ENCODE results near the gene CSTPP1. TPM values are rescaled to one million over a fixed set of nuclear protein-coding genes. Genes with fewer than 3 reads are reported as not detected.

CSTPP1 gene
- total RNA-seq, 3 donors from 2014 or later = 31.9 to 41.1 (median 32.8) TPM

DNA sequence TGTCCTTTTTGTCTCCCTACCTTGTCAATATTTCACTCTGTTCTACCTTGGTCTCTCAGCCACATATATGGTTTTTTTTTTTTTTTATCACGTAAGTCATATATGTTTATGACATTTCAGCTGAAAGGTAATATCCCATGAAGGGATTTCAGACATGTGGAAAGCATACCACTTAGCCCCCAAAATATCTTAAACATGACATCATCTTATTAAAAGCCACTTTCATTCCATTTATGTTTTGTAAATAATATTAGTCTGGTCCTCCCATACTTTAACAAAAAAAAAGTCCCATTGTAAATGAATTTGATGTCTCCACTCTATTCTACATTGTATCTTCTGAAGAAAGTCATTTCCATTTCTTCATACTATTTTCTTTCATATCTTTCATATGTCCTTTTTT lies 85.4 kb downstream of the CSTPP1 start:
- H3K36me3 ChIP-seq (ENCODE audit: low read depth) = no peaks in the 10 kb centered on the region
- ATAC-seq = no peak

DNA sequence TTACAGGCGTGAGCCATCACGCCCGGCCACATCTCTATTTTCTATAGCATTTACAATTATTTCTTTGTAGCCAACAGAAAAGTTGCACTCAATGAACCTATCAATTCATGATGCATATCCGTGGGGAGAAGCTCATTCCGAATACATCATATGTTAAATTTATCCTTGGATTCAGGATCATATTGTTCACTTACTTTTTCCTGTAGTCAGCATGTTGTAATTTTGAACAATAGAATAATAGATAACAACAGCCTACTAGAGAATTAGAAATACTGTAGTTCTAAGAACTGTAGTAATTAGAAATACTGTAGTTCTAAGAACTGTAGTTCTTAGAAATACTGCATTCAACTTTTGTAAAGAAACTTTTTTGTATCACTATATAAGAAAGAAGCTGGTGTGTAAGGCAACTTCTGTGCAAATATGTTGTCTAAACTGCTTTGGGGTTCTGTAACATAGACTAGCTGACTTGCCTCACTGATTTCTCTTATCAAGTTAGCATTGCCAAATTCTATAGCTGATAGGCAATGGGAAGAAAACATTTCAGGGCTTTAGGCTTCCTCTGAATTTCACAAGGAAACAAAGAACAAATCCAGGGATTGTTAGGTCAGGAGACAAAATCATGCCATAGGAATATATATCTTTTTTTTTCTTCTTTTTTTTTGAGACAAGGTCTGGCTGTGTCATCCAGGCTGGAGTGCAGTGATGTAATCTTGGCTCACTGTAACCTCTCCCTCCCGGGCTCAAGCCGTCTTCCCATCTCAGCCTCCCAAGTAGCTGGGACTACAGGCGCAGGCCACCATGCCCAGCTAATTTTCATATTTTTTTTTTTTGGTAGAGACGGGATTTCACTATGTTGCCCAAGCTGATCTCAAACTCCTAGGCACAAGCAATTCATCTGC lies 91.9 kb downstream of the CSTPP1 start:
- DNase-seq (no peak), ATAC-seq (no peak)
- no peaks in the 10 kb centered on the region for H3K36me3 ChIP-seq (ENCODE audit: low read depth)
- no peaks in the 10 kb centered on the region for H3K9me3 ChIP-seq
- no peak overlapping the region for H3K4me3 ChIP-seq
- no peaks in the 10 kb centered on the region for H3K4me1 ChIP-seq (ENCODE audit: low read depth)
- TF ChIP-seq, protein P1, sequence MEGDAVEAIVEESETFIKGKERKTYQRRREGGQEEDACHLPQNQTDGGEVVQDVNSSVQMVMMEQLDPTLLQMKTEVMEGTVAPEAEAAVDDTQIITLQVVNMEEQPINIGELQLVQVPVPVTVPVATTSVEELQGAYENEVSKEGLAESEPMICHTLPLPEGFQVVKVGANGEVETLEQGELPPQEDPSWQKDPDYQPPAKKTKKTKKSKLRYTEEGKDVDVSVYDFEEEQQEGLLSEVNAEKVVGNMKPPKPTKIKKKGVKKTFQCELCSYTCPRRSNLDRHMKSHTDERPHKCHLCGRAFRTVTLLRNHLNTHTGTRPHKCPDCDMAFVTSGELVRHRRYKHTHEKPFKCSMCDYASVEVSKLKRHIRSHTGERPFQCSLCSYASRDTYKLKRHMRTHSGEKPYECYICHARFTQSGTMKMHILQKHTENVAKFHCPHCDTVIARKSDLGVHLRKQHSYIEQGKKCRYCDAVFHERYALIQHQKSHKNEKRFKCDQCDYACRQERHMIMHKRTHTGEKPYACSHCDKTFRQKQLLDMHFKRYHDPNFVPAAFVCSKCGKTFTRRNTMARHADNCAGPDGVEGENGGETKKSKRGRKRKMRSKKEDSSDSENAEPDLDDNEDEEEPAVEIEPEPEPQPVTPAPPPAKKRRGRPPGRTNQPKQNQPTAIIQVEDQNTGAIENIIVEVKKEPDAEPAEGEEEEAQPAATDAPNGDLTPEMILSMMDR (IDR thresholded peaks at IDR 0.05) = no peak
- intact Hi-C loops (cut with DNase I, micrococcal nuclease) = no loop called here

More for the DNA sequence above, 85.4 kb downstream of the CSTPP1 start:
- intact Hi-C loops (cut with DNase I, micrococcal nuclease) = no loop called here
- Histone ChIP-seq H3K4me3 (no peak overlapping the region), H3K9me3 (no peaks in the 10 kb centered on the region), H3K4me1 (ENCODE audit: low read depth) (no peaks in the 10 kb centered on the region)
- TF ChIP-seq, protein P1 (IDR thresholded peaks at IDR 0.05) = no peak
- DNase-seq = no peak

GRCh38 chr11:47033439-47033838 lies 96.9 kb downstream of the CSTPP1 start:
- ATAC-seq = no peak
- H3K4me1 ChIP-seq (ENCODE audit: low read depth) = no peaks in the 10 kb centered on the region
- DNase-seq = no peak
- no peaks in the 10 kb centered on the region for H3K9me3 ChIP-seq
- no peak overlapping the region for H3K4me3 ChIP-seq
- intact Hi-C loops (cut with DNase I, micrococcal nuclease) = no loop called here
- TF ChIP-seq, protein P1 (IDR thresholded peaks at IDR 0.05) = no peak
- no peaks in the 10 kb centered on the region for H3K36me3 ChIP-seq (ENCODE audit: low read depth)

- ATAC-seq = peak; percentile 25
- Histone ChIP-seq H3K4me3 (no peak overlapping the region), H3K4me1 (ENCODE audit: low read depth) (no peaks in the 10 kb centered on the region), H3K36me3 (ENCODE audit: low read depth) (no peaks in the 10 kb centered on the region), H3K9me3 (no peaks in the 10 kb centered on the region)
- TF ChIP-seq, protein P1 (IDR thresholded peaks at IDR 0.05) = no peak
- no peak for DNase-seq
- intact Hi-C loops (cut with DNase I, micrococcal nuclease) = no loop called here
Measured at GRCh38 chr11:47034091-47034490, 97.5 kb downstream of the CSTPP1 start.

DNA sequence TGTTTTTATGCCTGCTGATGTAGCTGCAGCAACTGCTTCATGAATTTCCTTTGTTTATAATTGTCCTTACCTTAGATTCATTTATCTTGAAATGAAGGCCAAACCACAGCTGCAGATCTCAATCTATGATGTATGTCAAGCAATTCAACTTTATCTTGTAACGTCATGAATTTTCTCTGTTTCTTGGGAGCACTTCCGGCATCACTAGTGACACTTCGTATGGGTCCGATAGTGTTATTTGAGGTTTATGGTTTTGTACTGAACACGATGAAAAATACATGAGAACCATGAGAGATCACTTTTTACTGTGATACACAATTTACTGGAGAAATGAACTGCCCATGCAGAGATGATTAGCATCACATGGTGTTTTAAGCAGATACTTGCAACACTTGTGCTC lies 98.5 kb downstream of the CSTPP1 start:
- Histone ChIP-seq H3K36me3 (ENCODE audit: low read depth) (no peaks in the 10 kb centered on the region), H3K9me3 (no peaks in the 10 kb centered on the region), H3K4me1 (ENCODE audit: low read depth) (no peaks in the 10 kb centered on the region), H3K4me3 (no peak overlapping the region)
- TF ChIP-seq, protein P1 (IDR thresholded peaks at IDR 0.05) = no peak
- ATAC-seq = no peak
- intact Hi-C loops (cut with DNase I, micrococcal nuclease) = no loop called here
- no peak for DNase-seq
